ENCODE measurements around the gene GNS.
"Not testable (repeated sequence)": the region's sequence is repeated elsewhere in the genome, so short reads cannot be mapped to it uniquely, and the experiment has no call there.

GNS gene

DNA sequence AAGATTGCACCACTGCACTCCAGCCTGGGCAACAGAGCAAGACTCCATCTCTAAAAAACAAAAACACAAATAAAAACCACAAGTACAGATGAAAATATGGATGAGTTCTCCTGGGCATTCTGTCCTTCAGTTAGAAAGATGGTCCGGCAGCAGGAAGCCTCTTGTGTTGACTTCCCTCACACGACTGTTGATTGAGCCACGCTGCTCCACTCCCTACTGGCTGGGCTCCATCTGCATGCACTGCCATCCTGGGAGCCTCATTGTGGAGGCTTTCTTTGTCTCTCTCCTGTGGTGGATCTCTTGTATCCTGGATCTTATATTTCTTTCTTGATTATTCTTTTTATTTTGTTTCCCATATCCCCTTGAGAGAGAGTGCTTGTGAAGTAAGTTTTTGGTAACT lies 34.4 kb upstream of the GNS start:
- Histone ChIP-seq H3K36me3 (ENCODE audit: control insufficient read depth, insufficient read depth, low read length) (no peaks in the 10 kb centered on the region), H3K9ac (ENCODE audit: low read depth, low read length) (no peak overlapping the region), H3K9me3 (ENCODE audit: control insufficient read depth, insufficient read depth, low read length) (no peaks in the 10 kb centered on the region), H3K4me1 (ENCODE audit: control insufficient read depth, insufficient read depth, low read length) (peaks cover 2% of the 10 kb centered on the region), H3K4me3 (ENCODE audit: low read depth, low read length) (no peak overlapping the region), H3K27me3 (ENCODE audit: control insufficient read depth, insufficient read depth, low read length) (no peaks in the 10 kb centered on the region)

DNA sequence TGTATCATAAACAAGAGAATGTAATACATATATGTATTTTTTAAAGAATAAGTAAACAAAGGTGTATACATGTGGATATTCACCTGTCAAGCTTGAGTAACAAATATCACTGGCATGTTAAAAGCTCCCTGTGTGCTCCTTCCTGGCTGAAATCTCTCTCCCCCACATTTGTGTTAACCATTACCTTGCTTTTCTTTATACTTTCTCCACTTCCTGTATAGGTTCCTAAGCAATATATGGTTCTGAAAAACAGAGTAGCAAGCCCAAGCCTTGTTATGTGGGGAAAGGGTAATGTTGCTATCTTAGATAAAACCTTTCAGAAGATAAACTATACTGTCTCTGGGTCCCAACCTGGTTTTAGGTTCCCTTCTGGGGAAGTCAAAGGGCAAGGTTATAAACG lies 32.9 kb upstream of the GNS start:
- no peaks in the 10 kb centered on the region for H3K36me3 ChIP-seq (ENCODE audit: control insufficient read depth, insufficient read depth, low read length)
- H3K4me3 ChIP-seq (ENCODE audit: low read depth, low read length) = no peak overlapping the region
- no peak overlapping the region for H3K9ac ChIP-seq (ENCODE audit: low read depth, low read length)
- peaks cover 4% of the 10 kb centered on the region for H3K4me1 ChIP-seq (ENCODE audit: control insufficient read depth, insufficient read depth, low read length)
- H3K27me3 ChIP-seq (ENCODE audit: control insufficient read depth, insufficient read depth, low read length) = no peaks in the 10 kb centered on the region
- H3K9me3 ChIP-seq (ENCODE audit: control insufficient read depth, insufficient read depth, low read length) = no peaks in the 10 kb centered on the region

DNA sequence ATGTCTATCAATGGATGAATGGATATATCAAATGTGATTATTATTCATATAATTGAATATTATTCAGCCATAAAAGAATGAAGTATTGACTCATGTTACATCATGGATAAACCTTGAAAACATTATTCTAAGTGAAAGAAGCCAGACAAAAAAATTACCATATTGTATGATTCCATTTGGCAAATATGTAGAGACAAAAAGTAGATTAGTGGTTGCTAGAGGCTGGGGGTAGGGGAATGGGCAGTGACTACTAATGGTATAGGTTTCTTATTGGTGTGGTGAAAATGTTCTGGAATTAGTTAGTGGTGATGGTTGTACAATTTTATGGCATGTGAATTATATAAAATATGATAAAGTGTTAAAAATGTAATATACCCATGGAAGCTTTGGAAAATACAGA lies 31.8 kb upstream of the GNS start:
- Histone ChIP-seq H3K27me3 (ENCODE audit: control insufficient read depth, insufficient read depth, low read length) (no peaks in the 10 kb centered on the region), H3K9me3 (ENCODE audit: control insufficient read depth, insufficient read depth, low read length) (no peaks in the 10 kb centered on the region), H3K4me1 (ENCODE audit: control insufficient read depth, insufficient read depth, low read length) (peaks cover 3% of the 10 kb centered on the region), H3K36me3 (ENCODE audit: control insufficient read depth, insufficient read depth, low read length) (no peaks in the 10 kb centered on the region), H3K9ac (ENCODE audit: low read depth, low read length) (no peak overlapping the region), H3K4me3 (ENCODE audit: low read depth, low read length) (no peak overlapping the region)

DNA sequence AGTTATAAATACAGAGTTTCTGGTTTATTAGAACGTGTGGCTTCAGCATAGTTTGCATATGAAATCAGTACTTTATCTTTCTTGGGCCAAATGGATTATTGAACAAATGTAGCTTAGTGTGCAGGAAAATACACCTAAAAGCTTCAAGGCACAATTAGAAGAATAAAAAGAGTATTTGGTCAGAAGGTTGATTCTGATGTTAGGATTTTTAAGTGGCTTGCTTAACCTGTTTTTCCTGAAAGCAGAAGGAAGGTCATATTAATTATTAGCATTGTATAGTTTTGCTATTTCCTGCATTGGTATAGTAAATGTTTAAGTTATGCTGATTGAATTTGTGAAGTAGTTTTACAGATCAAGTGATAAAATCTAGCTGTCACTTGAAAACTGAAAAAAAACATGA lies 31.0 kb upstream of the GNS start:
- no peaks in the 10 kb centered on the region for H3K9me3 ChIP-seq (ENCODE audit: control insufficient read depth, insufficient read depth, low read length)
- no peaks in the 10 kb centered on the region for H3K36me3 ChIP-seq (ENCODE audit: control insufficient read depth, insufficient read depth, low read length)

DNA sequence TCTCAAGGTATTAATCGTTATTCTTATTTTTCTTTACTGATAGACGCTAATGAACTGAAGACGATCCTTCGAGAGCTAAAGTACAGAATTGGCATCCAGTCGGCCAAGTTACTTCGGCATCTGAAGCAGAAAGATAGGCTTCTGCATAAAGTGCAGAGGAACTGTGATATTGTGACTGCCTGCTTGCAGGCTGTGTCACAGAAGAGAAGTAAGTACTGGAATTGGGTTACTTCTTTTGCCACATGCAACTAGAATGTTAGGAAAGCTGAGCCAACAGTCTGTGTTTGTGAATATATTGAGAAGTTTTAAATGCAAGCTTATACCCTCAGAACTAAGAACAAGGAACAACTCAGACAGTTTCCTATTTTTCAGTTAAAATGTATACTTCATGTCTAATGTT lies 26.6 kb upstream of the GNS start:
- H3K9me3 ChIP-seq (ENCODE audit: control insufficient read depth, insufficient read depth, low read length) = no peaks in the 10 kb centered on the region
- no peak overlapping the region for H3K4me3 ChIP-seq (ENCODE audit: low read depth, low read length)
- H3K4me1 ChIP-seq (ENCODE audit: control insufficient read depth, insufficient read depth, low read length) = peaks cover 9% of the 10 kb centered on the region
- H3K9ac ChIP-seq (ENCODE audit: low read depth, low read length) = no peak overlapping the region
- no peaks in the 10 kb centered on the region for H3K36me3 ChIP-seq (ENCODE audit: control insufficient read depth, insufficient read depth, low read length)
- H3K27me3 ChIP-seq (ENCODE audit: control insufficient read depth, insufficient read depth, low read length) = peaks cover 27% of the 10 kb centered on the region

More for the DNA sequence above, 31.0 kb upstream of the GNS start:
- no peak overlapping the region for H3K4me3 ChIP-seq (ENCODE audit: low read depth, low read length)
- H3K27me3 ChIP-seq (ENCODE audit: control insufficient read depth, insufficient read depth, low read length) = no peaks in the 10 kb centered on the region
- H3K4me1 ChIP-seq (ENCODE audit: control insufficient read depth, insufficient read depth, low read length) = peaks cover 2% of the 10 kb centered on the region
- H3K9ac ChIP-seq (ENCODE audit: low read depth, low read length) = no peak overlapping the region

DNA sequence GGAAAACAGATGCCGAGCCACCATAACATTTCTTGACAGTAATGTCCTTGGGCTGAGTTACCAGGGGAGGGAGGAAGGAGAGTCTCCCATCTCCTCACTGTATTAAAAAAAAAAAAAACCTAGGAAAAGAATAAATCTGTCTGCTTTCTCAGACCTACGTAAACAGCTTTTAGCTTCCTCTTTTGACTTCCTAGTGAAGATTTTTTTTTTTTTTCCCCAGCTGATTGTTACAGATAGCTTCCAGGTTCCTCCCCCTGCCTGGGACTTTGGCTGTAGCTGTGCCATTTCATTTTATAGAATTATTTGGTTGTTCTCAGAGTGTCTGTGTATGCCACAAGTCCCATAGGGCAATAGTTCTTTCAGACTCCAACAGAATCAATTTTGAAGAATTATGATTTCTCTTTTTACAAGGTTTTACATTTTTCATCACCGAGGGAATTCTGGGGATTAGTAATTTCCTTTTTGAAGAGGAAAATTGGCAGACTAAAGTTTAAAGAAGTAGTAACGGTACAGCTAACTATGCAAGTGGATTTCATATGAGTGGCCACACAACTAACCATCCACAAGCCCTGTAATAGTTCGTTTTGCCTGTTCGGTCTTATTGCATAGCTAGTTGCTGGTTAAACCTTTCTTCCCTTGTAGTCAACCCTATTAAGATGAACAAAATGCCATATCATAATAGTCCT lies 23.1 kb upstream of the GNS start:
- Histone ChIP-seq H3K9ac (ENCODE audit: low read depth, low read length) (no peak overlapping the region), H3K27me3 (ENCODE audit: control insufficient read depth, insufficient read depth, low read length) (peaks cover 45% of the 10 kb centered on the region), H3K36me3 (ENCODE audit: control insufficient read depth, insufficient read depth, low read length) (no peaks in the 10 kb centered on the region), H3K9me3 (ENCODE audit: control insufficient read depth, insufficient read depth, low read length) (no peaks in the 10 kb centered on the region), H3K4me1 (ENCODE audit: control insufficient read depth, insufficient read depth, low read length) (peaks cover 6% of the 10 kb centered on the region), H3K4me3 (ENCODE audit: low read depth, low read length) (peak overlapping the region; percentile 63)

DNA sequence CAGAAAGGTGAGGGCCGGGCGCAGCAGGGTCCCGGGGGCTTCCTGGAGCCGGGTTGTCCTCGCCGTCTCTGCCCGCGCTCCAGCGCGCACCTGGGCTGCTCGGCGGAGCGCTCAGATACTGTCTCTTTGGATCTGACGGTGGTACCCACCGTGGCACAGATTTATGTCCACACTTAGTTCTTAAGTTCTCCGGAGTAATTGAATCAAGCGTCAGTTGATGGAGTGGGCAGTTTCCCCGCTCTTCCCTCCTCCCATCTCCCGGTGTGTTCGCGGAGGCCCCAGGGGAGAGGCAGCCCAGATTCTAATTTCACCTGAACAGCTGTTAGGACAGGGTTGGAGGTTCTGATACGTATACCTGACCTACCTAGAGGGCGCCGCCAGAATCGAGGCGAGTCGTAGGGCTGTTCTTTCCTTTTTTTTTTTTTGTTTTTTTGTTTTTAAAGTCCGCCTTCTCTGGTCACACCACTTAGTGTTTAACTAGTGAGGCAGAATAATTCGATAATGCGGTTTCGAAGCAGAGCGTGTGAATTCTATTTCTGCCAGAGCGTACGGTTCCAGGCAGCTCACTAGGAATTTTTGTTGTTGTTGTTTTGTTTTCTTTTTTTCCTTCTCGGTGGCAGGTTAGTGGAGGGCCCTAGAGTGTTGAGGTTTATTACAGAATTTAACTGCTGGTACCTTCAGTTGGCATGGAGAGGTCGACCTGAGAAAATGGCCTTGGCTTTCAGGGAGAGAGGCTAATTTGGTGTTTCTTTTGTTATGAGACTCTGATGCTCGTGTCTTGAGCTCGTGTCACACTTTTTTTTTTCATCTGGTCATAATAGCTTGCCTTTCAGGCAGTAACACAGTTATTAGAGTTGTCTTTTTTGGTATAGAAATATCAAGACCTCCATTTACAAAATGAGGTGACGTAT lies 22.3 kb upstream of the GNS start:
- H3K9me3 ChIP-seq (ENCODE audit: control insufficient read depth, insufficient read depth, low read length) = no peaks in the 10 kb centered on the region
- peaks cover 45% of the 10 kb centered on the region for H3K27me3 ChIP-seq (ENCODE audit: control insufficient read depth, insufficient read depth, low read length)

DNA sequence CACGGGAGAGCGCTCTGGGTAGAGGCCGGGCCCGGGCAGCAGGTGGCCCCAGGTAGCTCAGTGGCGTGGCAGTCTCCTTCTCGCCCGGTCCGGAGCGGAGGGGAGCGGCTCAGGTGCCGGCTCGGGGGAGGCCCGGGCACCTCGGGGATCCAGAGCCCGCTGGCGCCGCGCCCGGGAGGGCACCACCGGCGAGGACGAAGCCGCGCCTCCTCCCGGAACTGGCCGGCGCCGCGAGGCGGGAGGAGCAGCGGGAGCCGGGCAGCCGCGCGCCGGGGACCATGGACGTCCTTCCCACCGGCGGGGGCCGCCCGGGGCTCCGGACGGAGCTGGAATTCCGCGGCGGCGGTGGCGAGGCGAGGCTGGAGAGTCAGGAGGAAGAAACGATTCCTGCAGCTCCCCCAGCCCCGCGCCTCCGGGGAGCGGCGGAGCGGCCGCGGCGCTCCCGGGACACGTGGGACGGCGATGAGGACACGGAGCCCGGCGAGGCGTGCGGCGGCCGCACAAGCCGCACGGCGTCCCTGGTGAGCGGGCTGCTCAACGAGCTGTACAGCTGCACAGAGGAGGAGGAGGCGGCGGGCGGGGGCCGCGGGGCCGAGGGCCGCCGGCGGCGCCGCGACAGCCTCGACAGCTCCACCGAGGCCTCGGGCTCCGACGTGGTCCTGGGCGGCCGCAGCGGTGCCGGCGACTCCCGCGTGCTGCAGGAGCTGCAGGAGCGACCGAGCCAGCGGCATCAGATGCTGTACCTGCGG lies 21.5 kb upstream of the GNS start:
- no peaks in the 10 kb centered on the region for H3K36me3 ChIP-seq (ENCODE audit: control insufficient read depth, insufficient read depth, low read length)
- H3K4me1 ChIP-seq (ENCODE audit: control insufficient read depth, insufficient read depth, low read length) = peaks cover 6% of the 10 kb centered on the region
- no peaks in the 10 kb centered on the region for H3K9me3 ChIP-seq (ENCODE audit: control insufficient read depth, insufficient read depth, low read length)
- peaks cover 45% of the 10 kb centered on the region for H3K27me3 ChIP-seq (ENCODE audit: control insufficient read depth, insufficient read depth, low read length)
- H3K9ac ChIP-seq (ENCODE audit: low read depth, low read length) = peak overlapping the region; percentile 37
- peak overlapping the region; percentile 63 for H3K4me3 ChIP-seq (ENCODE audit: low read depth, low read length)

More for the DNA sequence above, 22.3 kb upstream of the GNS start:
- H3K4me3 ChIP-seq (ENCODE audit: low read depth, low read length) = peak overlapping the region; percentile 63
- peaks cover 6% of the 10 kb centered on the region for H3K4me1 ChIP-seq (ENCODE audit: control insufficient read depth, insufficient read depth, low read length)
- no peaks in the 10 kb centered on the region for H3K36me3 ChIP-seq (ENCODE audit: control insufficient read depth, insufficient read depth, low read length)
- peak overlapping the region; percentile 37 for H3K9ac ChIP-seq (ENCODE audit: low read depth, low read length)

DNA sequence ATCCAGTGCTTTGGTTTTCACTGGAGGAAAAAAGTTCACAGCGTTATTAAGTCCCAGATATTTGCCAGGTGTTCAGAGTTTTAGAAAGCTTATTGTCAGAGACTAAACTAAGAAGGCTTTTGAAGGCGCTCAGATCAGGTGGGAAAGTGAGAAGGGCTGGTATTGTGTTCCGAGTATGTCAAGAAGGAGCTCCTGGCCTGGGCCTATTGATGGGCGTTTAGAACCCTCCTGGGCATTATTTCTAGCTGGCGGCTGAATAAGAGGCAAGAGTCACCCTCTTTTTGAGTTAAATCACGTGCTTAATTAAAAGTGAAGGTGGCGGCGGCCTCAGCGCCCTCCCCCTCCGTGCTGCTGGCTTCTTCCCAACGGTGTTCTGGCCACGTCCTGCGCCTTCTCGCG lies 20.9 kb upstream of the GNS start:
- no peak overlapping the region for H3K9ac ChIP-seq (ENCODE audit: low read depth, low read length)
- H3K4me1 ChIP-seq (ENCODE audit: control insufficient read depth, insufficient read depth, low read length) = peaks cover 6% of the 10 kb centered on the region
- no peaks in the 10 kb centered on the region for H3K36me3 ChIP-seq (ENCODE audit: control insufficient read depth, insufficient read depth, low read length)
- H3K4me3 ChIP-seq (ENCODE audit: low read depth, low read length) = peak overlapping the region; percentile 63
- peaks cover 45% of the 10 kb centered on the region for H3K27me3 ChIP-seq (ENCODE audit: control insufficient read depth, insufficient read depth, low read length)
- H3K9me3 ChIP-seq (ENCODE audit: control insufficient read depth, insufficient read depth, low read length) = no peaks in the 10 kb centered on the region

DNA sequence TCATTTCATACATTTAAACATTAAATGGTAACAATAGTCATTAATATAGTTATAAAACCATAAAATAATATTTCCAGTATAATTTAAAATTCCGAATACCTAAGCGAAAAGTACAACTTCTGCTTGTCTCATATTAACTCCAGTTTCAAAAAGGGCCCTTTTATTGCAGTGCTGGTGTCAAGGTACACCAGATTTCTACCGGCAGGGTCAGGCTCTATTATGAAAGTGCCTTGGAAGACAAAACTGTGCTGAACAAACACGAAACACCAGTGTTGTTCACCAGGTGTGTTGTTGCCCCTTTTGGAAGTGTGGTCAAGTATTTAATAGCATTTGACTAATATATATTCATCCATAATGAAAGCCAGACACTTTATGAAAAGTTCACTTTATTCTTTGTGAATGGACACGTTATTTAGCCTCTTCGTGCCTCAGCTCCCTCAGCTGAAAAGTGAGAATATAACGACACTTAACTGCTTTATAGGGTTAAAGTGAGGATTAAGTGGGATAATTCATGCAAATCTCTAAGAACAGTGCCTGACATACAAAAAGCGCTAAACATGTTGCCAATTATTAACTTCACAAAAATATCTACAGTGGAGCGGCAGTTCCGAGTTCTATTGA lies 20.3 kb upstream of the GNS start:
- Histone ChIP-seq H3K27me3 (ENCODE audit: control insufficient read depth, insufficient read depth, low read length) (peaks cover 45% of the 10 kb centered on the region), H3K9ac (ENCODE audit: low read depth, low read length) (no peak overlapping the region), H3K36me3 (ENCODE audit: control insufficient read depth, insufficient read depth, low read length) (no peaks in the 10 kb centered on the region), H3K4me1 (ENCODE audit: control insufficient read depth, insufficient read depth, low read length) (peaks cover 6% of the 10 kb centered on the region), H3K9me3 (ENCODE audit: control insufficient read depth, insufficient read depth, low read length) (no peaks in the 10 kb centered on the region), H3K4me3 (ENCODE audit: low read depth, low read length) (no peak overlapping the region)

DNA sequence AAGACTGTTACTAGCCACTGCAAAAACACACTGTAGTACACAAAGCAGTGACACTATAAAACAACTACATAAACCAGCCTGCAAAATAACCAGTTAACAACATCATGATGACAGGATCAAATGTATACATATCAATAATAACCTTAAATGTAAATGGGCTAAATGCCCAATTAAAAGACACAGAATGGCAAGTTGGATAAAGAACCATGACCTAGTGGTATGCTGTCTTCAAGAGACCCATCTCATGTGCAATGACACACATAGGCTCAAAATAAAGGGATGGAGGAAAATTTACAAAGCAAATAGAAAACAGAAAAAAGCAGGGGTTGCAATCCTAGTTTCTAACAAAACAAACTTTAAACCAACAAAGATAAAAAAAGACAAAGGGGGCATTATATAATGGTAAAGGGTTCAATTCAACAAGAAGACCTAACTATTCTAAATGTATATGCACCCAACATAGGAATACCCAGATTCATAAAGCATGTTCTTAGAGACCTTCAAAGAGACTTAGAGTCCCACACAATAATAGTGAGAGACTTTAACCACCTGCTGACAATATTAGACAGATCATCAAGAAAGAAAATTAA lies 16.0 kb upstream of the GNS start:
- not testable (repeated sequence) for H3K4me1 ChIP-seq (ENCODE audit: control insufficient read depth, insufficient read depth, low read length); H3K9ac ChIP-seq (ENCODE audit: low read depth, low read length); H3K9me3 ChIP-seq (ENCODE audit: control insufficient read depth, insufficient read depth, low read length); H3K36me3 ChIP-seq (ENCODE audit: control insufficient read depth, insufficient read depth, low read length); H3K4me3 ChIP-seq (ENCODE audit: low read depth, low read length)
- peaks cover 16% of the 10 kb centered on the region for H3K27me3 ChIP-seq (ENCODE audit: control insufficient read depth, insufficient read depth, low read length)
